Kidney epithelial cell (primary cell): ENCODE results near the gene SIX3. TPM values are rescaled to one million over a fixed set of nuclear protein-coding genes. Genes with fewer than 3 reads are reported as not detected.
A peak's percentile ranks its signal among the peaks of the same experiment; 100 is the strongest.

ENCODE experiments used
- DNase-seq: peaks from one replicate; pipeline ENCODE4 v3.0.0-alpha.2; 2010; ENCODE audit warnings: low read depth
- H3K27me3 ChIP-seq: 2 replicates; pipeline ENCODE4 v1.6.0; 2011; ENCODE audit warnings: low read length; ENCODE audit not compliant: control insufficient read depth, insufficient read depth
- H3K36me3 ChIP-seq: 2 replicates; pipeline ENCODE4 v1.5.1; 2011; ENCODE audit warnings: low read length; ENCODE audit not compliant: control insufficient read depth, insufficient read depth
- H3K4me3 ChIP-seq: 2 replicates; pipeline ENCODE4 v1.5.1; 2011; ENCODE audit warnings: low read depth, mild to moderate bottlenecking, control low read depth, low read length
- CTCF ChIP-seq: IDR thresholded peaks from 2 replicates; pipeline ENCODE4 v1.5.1; 2011; ENCODE audit warnings: mild to moderate bottlenecking, moderate library complexity, low read length, control low read depth, inconsistent platforms; ENCODE audit not compliant: insufficient read depth, poor library complexity, severe bottlenecking
- total RNA-seq: library from RNA; depleted of rRNA; stranded (reverse); fragments of >200 nt; gene quantifications from 2 replicates; pipeline ENCODE4 v1.2.3, GENCODE V29; 2015

SIX3 gene
- total RNA-seq, 1 donor from 2014 or later, result not detected

GRCh38 chr2:44969936-44970335 lies 28.4 kb downstream of the SIX3 start:
- Histone ChIP-seq H3K4me3 (no peak overlapping the region), H3K36me3 (no peaks in the 10 kb centered on the region), H3K27me3 (peaks cover 11% of the 10 kb centered on the region)
- no peak for DNase-seq
- no peak for TF ChIP-seq CTCF

GRCh38 chr2:44970846-44971450 lies 29.4 kb downstream of the SIX3 start:
- no peak for TF ChIP-seq CTCF
- no peak overlapping the region for H3K4me3 ChIP-seq
- peaks cover 11% of the 10 kb centered on the region for H3K27me3 ChIP-seq
- no peak for DNase-seq
- H3K36me3 ChIP-seq, result no peaks in the 10 kb centered on the region

- no peak for TF ChIP-seq CTCF
- no peak overlapping the region for H3K4me3 ChIP-seq
- peaks cover 17% of the 10 kb centered on the region for H3K27me3 ChIP-seq
- no peak for DNase-seq
- H3K36me3 ChIP-seq, result no peaks in the 10 kb centered on the region
Measured at GRCh38 chr2:44972771-44973535, 31.5 kb downstream of the SIX3 start.

GRCh38 chr2:44974064-44974715 lies 32.7 kb downstream of the SIX3 start:
- H3K27me3 ChIP-seq, result peaks cover 22% of the 10 kb centered on the region
- H3K4me3 ChIP-seq, result no peak overlapping the region
- DNase-seq, result no peak
- peak; percentile 30 for TF ChIP-seq CTCF
- H3K36me3 ChIP-seq, result no peaks in the 10 kb centered on the region

- H3K4me3 ChIP-seq, result no peak overlapping the region
- DNase-seq, result no peak
- TF ChIP-seq CTCF, result no peak
- no peaks in the 10 kb centered on the region for H3K36me3 ChIP-seq
- peaks cover 22% of the 10 kb centered on the region for H3K27me3 ChIP-seq
Measured at GRCh38 chr2:44975571-44976450, 34.3 kb downstream of the SIX3 start.
